Smooth muscle cell (in vitro differentiated cells): ENCODE data around the gene TEX11. TPM values are rescaled to one million over a fixed set of nuclear protein-coding genes. Genes with fewer than 3 reads are reported as not detected.

ENCODE experiments used
- DNase-seq: peaks from one replicate; lab custom pipeline; 2025; ENCODE audit not compliant: unreplicated experiment; lab: John Stamatoyannopoulos, UW
- H2AFZ ChIP-seq: fragments of 200-600 bp; sonication (generic); 2 replicates; pipeline ENCODE4 v1.6.0; 2016; ENCODE audit warnings: antibody characterized with exemption, low read depth, mild to moderate bottlenecking
- H3F3A ChIP-seq: fragments of 200-600 bp; sonication (generic); 2 replicates; pipeline ENCODE4 v1.6.0; 2017; ENCODE audit warnings: antibody characterized with exemption, low read depth
- H3K27ac ChIP-seq: fragments of 200-600 bp; sonication (generic); 2 replicates; pipeline ENCODE4 v1.5.1; 2016; ENCODE audit warnings: low read depth, mild to moderate bottlenecking
- H3K27me3 ChIP-seq: fragments of 200-600 bp; sonication (generic); 2 replicates; pipeline ENCODE4 v1.6.1; 2016; ENCODE audit warnings: low read depth, mild to moderate bottlenecking
- H3K36me3 ChIP-seq: fragments of 200-600 bp; sonication (generic); 2 replicates; pipeline ENCODE4 v1.5.1; 2016; ENCODE audit warnings: low read depth
- H3K4me1 ChIP-seq: fragments of 200-600 bp; sonication (generic); 2 replicates; pipeline ENCODE4 v1.5.1; 2016; ENCODE audit warnings: low read depth
- H3K4me2 ChIP-seq: fragments of 200-600 bp; sonication (generic); 2 replicates; pipeline ENCODE4 v1.6.0; 2016; ENCODE audit warnings: mild to moderate bottlenecking
- H3K4me3 ChIP-seq: fragments of 200-600 bp; sonication (generic); 2 replicates; pipeline ENCODE4 v1.5.1; 2016; ENCODE audit warnings: mild to moderate bottlenecking
- H3K79me2 ChIP-seq: fragments of 200-600 bp; sonication (generic); 2 replicates; pipeline ENCODE4 v1.6.0; 2016; ENCODE audit warnings: low read depth, mild to moderate bottlenecking
- H3K9ac ChIP-seq: fragments of 200-600 bp; sonication (generic); 2 replicates; pipeline ENCODE4 v1.6.0; 2016; ENCODE audit warnings: low read depth
- H3K9me3 ChIP-seq: fragments of 200-600 bp; sonication (generic); replicated peaks from 2 replicates; pipeline ENCODE4 v1.5.1; 2016; ENCODE audit warnings: low read depth
- H4K20me1 ChIP-seq: fragments of 200-600 bp; sonication (generic); 2 replicates; pipeline ENCODE4 v1.6.0; 2016; ENCODE audit warnings: low read depth
- CTCF ChIP-seq: fragments of 200-600 bp; sonication (generic); IDR thresholded peaks from 2 replicates; pipeline ENCODE4 v1.5.1; 2017; ENCODE audit warnings: borderline replicate concordance, mild to moderate bottlenecking, antibody characterized with exemption; ENCODE audit not compliant: insufficient read depth, poor library complexity, severe bottlenecking
- WGBS: methylation state at CpG from one replicate; pipeline ENCODE4 v1.1.7; 2016; ENCODE audit warnings: low lambda C conversion rate; 5-methylcytosine and 5-hydroxymethylcytosine counted together
- polyA plus RNA-seq: library from polyadenylated mRNA; unstranded; fragments of >200 nt; fragmentation: Nextera tagmentation; extraction: Ambion mirVana; gene quantifications from 2 replicates; pipeline ENCODE4 v1.2.1, GENCODE V29; 2016
- total RNA-seq: library from RNA; depleted of rRNA; stranded (reverse); fragments of >200 nt; gene quantifications from 2 replicates; pipeline ENCODE4 v1.2.3, GENCODE V29; 2014

The TEX11 gene
- total and polyA plus RNA-seq, 2 experiments from 2014 or later, result 0.40 to 1.2 TPM

- WGBS, result 63% methylated on average over 5 of the region's 5 CpGs
- no peaks in the 10 kb centered on the region for H3K27me3 ChIP-seq
- no peaks in the 10 kb centered on the region for H4K20me1 ChIP-seq
- no peaks in the 10 kb centered on the region for H3K9me3 ChIP-seq
- no peak for TF ChIP-seq CTCF
- H3F3A ChIP-seq, result no peaks in the 10 kb centered on the region
- no peak overlapping the region for H3K4me3 ChIP-seq
- no peaks in the 10 kb centered on the region for H3K79me2 ChIP-seq
- H3K27ac ChIP-seq, result no peak overlapping the region
- no peak overlapping the region for H3K4me2 ChIP-seq
- H3K36me3 ChIP-seq, result no peaks in the 10 kb centered on the region
- H2AFZ ChIP-seq, result no peak overlapping the region
- no peak overlapping the region for H3K9ac ChIP-seq
- H3K4me1 ChIP-seq, result no peaks in the 10 kb centered on the region
- DNase-seq, result no peak
These were observed 412.0 kb downstream of the TEX11 start for GRCh38 chrX:70496491-70496890.

- H3K27ac ChIP-seq, result no peak overlapping the region
- H3F3A ChIP-seq, result no peaks in the 10 kb centered on the region
- 63% methylated on average over 4 of the region's 4 CpGs for WGBS
- no peaks in the 10 kb centered on the region for H3K79me2 ChIP-seq
- no peaks in the 10 kb centered on the region for H3K4me1 ChIP-seq
- no peak overlapping the region for H3K9ac ChIP-seq
- no peaks in the 10 kb centered on the region for H3K36me3 ChIP-seq
- no peaks in the 10 kb centered on the region for H4K20me1 ChIP-seq
- DNase-seq, result no peak
- no peak overlapping the region for H3K4me3 ChIP-seq
- H3K27me3 ChIP-seq, result no peaks in the 10 kb centered on the region
- no peak for TF ChIP-seq CTCF
- no peak overlapping the region for H2AFZ ChIP-seq
- no peaks in the 10 kb centered on the region for H3K9me3 ChIP-seq
- no peak overlapping the region for H3K4me2 ChIP-seq
These were observed 414.1 kb downstream of the TEX11 start for GRCh38 chrX:70494441-70494840.

- Histone ChIP-seq H3K4me3 (no peak overlapping the region), H3K4me2 (no peak overlapping the region), H3K36me3 (no peaks in the 10 kb centered on the region), H3K79me2 (no peaks in the 10 kb centered on the region), H3F3A (no peaks in the 10 kb centered on the region), H3K4me1 (no peaks in the 10 kb centered on the region), H4K20me1 (peaks cover 18% of the 10 kb centered on the region), H3K27ac (no peak overlapping the region), H3K27me3 (no peaks in the 10 kb centered on the region), H3K9ac (no peak overlapping the region), H2AFZ (no peak overlapping the region), H3K9me3 (no peaks in the 10 kb centered on the region)
- WGBS, result 51% methylated on average over 2 of the region's 2 CpGs
- no peak for DNase-seq
- no peak for TF ChIP-seq CTCF
These were observed 419.7 kb downstream of the TEX11 start for GRCh38 chrX:70488856-70489255.

- H4K20me1 ChIP-seq, result peaks cover 18% of the 10 kb centered on the region
- no peaks in the 10 kb centered on the region for H3K36me3 ChIP-seq
- no peaks in the 10 kb centered on the region for H3K9me3 ChIP-seq
- H3F3A ChIP-seq, result no peaks in the 10 kb centered on the region
- peaks cover 8% of the 10 kb centered on the region for H3K79me2 ChIP-seq
- 75% methylated on average over 7 of the region's 7 CpGs for WGBS
- no peak overlapping the region for H3K27ac ChIP-seq
- H2AFZ ChIP-seq, result no peak overlapping the region
- no peak overlapping the region for H3K4me2 ChIP-seq
- no peak overlapping the region for H3K9ac ChIP-seq
- peaks cover 16% of the 10 kb centered on the region for H3K4me1 ChIP-seq
- no peaks in the 10 kb centered on the region for H3K27me3 ChIP-seq
- no peak for DNase-seq
- no peak overlapping the region for H3K4me3 ChIP-seq
- TF ChIP-seq CTCF, result no peak
These were observed 423.0 kb downstream of the TEX11 start for GRCh38 chrX:70485466-70485865.
